GM21737 (cell line): Measurements from ENCODE around the gene CR1.
"Not testable (repeated sequence)": the region's sequence is repeated elsewhere in the genome, so short reads cannot be mapped to it uniquely, and the experiment has no call there.

ENCODE experiments used
- ATAC-seq: cut with Tn5 transposase; IDR thresholded peaks from one replicate; pipeline ENCODE4 v1.9.1; 2021; ENCODE audit warnings: mild to moderate bottlenecking, moderate library complexity; ENCODE audit not compliant: unreplicated experiment

The CR1 gene

DNA sequence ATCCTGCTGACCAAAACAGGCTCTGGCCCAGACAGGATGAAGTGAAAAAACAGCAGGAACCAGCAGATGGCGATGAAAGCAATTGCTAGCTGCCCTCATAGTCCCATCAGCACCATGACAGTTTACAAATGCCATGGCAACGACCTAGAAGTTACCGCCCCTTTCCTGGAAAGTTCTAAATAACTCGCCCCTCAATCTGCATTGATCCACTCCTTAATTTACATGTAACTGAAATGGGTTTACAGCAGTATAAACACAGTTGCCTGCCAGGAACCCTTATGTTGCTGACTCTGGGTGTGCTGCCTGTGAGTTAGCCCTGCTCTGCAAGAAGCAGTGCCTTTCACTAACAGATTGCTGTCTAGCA lies 83.5 kb downstream of the CR1 start:
- ATAC-seq = peak; percentile 92

DNA sequence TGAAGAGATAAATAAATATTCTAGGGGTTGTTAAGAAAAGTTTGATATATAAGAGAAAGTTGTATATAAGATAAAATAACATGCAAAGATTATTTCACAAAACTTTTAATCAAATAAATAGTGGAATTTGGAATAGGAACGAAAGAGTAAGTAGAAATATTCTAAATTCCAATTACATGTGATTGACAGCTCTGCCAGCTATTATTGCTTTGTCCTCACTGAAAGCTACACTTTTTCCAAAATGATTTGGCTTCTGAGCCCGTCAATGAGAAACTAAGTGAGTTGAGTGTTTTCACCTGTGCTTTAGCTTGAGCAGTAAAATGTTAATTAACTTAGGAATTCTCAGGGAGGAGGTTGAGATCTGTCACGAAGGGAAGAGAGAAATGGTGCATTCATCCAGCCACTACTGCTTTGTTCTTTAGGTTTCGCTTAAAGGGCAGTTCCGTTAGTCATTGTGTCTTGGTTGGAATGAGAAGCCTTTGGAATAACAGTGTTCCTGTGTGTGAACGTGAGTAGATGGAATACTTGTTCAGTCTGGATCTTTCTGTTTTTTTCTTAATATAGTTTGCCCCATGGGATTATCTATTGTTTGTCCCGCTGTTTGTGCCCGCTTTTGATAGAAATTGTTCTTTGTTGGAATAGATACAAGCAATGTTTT lies 85.7 kb downstream of the CR1 start:
- no peak for ATAC-seq

DNA sequence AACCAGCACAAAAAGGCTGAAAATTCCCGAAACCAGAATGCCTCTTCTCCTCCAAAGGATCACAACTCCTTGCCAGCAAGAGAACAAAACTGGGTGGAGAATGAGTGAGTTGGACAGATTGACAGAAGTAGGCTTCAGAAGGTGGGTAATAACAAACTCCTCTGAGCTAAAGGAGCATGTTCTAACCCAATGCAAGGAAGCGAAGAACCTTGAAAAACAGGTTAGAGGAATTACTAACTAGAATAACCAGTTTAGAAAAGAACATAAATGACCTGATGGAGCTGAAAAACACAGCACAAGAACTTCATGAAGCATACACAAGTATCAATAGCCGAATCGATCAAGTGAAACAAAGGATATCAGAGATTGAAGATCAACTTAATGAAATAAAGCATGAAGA lies 93.5 kb downstream of the CR1 start:
- not testable (repeated sequence) for ATAC-seq

DNA sequence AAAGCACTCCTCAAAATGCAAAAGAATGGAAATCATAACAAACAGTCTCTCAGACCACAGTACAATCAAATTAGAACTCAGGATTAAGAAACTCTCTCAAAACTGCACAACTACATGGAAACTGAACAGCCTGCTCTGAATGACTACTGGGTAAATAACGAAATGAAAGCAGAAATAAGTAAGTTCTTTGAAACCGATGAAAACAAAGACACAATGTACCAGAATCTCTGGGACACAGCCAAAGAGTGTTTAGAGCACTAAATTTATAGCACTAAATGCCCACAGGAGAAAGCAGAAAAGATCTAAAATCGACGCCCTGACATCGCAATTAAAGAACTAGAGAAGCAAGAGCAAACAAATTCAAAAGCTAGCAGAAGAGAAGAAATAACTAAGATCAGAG lies 95.2 kb downstream of the CR1 start:
- not testable (repeated sequence) for ATAC-seq

DNA sequence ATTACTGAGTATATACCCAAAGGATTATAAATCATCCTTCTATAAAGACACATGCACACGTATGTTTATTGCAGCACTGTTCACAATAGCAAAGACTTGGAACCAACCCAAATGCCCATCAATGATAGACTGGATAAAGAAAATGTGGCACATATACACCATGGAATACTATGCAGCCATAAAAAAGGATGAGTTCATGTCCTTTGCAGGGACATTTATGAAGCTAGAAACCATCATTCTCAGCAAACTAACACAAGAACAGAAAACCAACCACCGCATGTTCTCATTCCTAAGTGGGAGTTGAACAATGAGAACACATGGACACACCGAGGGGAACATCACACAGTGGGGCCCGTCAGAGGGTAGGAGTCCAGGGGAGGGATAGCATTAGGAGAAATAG lies 98.1 kb downstream of the CR1 start:
- ATAC-seq = not testable (repeated sequence)

DNA sequence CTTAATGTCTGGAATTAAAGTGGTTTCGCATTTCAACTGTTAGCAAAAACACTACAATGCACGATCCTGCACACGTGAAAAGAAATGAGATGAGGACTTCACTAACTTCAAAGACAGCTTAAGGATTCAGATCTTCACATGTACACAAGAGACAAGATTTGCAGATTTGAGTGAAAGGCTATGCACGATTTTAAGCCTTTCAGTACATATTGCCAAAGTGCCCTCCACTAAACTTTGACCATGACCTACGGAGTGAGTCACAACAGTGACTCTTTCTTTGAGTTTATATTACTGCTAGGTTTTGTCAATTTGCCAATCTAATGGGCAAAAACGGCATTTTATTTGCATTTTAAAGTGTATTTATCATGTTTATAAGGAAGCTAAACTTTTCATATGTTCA lies 107.8 kb downstream of the CR1 start:
- no peak for ATAC-seq

DNA sequence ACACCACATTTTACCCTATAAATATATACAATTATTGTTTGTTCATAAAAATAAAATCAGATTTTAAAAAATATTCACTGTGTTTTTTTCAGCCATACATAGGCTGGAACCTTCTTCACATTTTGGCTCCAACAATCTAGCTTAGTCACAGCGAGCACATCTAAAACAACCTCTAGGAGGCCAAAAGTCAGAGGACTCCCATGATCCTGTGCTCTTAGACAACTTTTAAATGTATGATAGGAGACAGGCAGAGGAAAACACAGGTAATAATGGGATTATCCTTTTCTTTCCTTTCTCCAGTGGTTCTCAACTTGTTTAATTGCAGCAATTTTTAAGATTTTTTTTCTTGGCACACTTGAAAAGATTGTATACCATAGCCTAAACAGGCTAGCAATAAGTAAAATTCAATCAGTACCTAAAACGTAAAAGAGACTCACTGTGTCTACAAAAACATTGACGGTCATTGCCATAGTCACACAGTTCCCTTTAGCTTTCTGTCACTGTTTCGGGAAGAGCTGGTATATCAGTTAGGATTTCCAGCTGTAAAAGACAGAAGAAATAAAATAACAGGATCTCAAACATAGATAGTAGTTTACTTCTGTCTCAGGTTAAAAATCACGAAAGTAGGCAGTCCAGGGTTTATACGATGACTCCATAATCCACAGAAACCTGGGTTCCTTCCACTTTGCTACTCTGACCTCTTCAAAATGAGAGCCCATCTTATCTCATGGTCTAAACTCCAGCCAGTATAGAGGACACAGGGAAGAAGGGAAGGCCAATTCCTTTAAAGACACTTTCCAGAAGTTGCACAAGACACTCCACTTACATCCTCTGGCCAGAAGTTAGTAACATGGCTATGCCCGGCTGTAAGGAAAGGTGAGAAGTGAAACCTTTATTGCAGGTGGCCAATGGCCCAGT lies 109.7 kb downstream of the CR1 start:
- ATAC-seq = no peak

DNA sequence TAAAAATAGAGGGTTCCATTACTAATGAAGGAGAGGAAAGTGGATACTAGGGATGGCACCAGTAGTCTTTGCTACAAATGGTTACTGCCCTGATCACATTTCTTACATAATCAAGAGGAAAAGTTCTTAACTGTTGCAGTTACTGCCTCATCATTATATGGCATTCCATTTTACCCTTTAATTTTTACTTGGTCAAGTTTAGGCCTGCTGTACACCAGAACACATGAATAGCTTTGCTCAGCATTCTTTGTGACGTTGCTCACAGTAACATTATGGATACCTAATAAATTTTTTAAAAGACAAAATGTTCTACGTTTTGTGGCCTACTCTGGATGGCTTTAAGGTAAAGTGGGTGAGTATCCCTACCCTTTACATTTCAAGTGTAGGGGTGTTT lies 110.4 kb downstream of the CR1 start:
- no peak for ATAC-seq

DNA sequence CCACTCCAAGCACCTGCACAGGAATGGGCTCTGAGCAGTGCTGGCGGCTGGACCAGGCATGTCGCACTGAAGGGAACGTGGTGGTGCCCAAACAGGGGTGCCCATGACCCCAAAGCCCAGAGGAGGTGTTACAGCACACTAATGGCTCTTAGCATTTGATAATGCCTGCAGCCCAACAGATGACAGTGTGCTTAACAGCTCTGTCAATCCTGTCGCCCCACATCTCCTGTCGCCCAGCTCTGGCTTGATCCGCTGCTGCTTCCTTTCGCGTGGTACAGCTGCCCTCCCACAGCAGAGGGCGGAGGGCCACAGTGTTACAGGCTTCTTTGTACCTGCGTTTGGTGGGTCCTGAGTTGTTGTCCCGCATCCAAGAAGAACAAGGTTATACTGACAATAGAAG lies 116.8 kb downstream of the CR1 start:
- no peak for ATAC-seq

DNA sequence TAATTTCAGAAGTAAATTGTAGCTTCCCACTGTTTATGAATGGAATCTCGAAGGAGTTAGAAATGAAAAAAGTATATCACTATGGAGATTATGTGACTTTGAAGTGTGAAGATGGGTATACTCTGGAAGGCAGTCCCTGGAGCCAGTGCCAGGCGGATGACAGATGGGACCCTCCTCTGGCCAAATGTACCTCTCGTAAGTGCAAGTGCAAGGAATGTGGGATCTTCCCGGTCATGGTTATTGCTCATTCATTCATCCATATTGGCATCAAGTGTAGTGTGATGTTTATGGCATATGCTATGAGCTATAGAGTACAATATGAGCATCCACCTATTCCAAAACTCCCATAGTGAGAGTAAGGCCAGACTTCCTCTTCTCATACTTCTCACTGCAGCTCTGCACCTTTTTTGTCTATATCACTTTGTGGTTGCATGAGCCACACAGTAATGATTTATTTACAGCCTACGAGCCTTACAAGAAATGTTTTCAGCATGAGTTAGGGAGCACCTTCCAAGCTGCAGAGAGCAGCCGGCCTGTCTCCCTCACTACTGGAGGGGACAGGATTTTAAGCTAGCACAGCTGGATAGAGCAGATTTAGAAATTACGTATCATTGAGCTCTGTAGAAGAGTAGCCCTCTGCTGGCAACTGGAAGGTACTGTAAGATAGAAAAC lies 124.0 kb downstream of the CR1 start:
- ATAC-seq = peak; percentile 89

DNA sequence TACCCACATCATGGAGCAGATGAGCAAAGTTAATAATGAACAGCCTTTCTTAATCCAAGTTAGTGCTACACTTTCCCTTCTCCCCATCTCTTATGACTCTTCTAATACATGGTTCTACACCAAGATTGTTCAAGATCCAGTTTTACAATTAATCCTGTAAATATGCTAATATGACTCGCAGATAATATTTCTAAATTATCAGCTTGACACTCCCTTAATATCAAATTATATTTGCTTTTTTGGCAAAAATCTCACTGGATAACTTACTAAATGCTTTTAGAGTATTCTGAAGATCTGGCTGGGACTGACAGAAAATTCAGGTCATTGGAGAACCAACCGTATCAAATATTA lies 124.6 kb downstream of the CR1 start:
- ATAC-seq = no peak

DNA sequence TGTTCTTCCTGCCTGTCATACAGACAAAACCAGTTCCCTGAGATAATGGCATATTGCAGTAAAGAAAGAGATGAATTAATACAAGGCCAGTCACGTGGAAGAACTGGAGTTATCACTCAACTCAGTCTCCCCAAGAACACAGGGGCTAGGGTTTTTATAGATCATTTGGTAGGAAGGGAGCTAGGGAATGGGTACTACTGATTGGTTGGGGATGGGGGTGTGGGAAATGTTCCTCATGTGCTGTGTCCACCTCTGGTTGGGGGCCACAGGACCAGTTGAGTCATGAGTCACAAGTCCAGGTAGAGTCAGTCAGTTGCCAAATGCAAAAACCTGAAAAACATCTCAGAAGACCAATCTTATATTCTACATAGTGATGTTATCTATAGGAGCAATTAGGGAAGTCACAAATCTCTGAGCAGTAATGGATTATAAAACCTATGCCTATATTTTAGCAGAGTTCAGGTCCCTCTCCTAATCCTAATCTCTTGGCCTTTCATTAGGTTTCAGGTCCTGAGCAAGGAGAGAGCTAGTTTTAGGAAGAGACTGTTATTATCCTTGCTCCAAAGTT lies 129.6 kb downstream of the CR1 start:
- ATAC-seq = not testable (repeated sequence)

DNA sequence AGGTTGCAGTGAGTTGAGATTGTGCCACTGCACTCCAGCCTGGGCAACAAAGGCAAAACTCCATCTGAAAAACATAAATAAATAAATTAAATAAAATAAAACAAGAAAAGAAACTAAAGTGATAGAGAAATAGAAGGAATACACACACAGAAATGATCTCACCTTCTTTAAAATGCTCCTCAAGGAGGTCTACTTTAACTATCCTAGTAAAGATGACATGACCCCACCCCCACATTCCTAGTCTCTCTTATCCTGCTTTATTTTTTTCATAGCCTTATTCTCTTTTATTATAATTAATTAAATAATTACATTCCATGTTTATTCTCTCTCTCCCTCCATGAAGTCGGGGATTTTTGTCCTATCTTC lies 131.0 kb downstream of the CR1 start:
- no peak for ATAC-seq

DNA sequence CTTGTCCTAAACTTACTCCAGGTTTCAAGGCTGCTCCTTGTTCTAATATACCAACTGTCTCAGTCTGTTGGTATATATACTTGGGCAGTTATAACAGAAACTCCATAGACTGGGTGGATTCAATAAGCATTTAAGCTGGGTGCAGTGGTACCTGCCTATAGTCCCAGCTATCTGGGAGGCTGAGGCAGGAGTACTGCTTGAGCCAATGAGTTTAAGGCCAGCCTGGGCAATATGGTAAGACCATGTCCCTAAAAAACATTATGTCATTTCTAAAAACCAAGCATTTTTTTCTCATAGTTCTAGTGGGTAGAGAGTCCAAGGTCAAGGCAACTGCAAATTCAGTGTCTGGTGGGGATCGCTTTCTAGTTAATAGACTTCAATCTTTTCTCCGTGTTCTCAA lies 131.5 kb downstream of the CR1 start:
- no peak for ATAC-seq

DNA sequence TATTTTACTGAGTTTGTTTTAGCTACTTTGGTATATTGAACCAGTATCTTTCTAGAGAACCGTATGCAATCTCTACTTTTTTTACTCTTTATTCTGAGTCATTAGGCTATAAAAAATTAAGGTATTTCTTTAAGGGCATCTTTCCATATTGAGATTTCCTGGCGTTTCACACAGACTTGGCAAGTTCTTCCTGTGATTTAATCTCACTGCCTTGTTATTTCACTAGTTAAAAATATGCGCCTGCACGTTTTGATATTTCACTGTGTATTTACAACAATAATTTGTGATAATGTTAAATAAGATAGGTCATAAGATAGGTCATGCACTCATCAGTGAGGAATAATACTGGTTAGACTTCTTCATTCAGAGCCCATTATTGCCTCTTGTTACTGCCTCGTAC lies 132.8 kb downstream of the CR1 start:
- ATAC-seq = no peak

DNA sequence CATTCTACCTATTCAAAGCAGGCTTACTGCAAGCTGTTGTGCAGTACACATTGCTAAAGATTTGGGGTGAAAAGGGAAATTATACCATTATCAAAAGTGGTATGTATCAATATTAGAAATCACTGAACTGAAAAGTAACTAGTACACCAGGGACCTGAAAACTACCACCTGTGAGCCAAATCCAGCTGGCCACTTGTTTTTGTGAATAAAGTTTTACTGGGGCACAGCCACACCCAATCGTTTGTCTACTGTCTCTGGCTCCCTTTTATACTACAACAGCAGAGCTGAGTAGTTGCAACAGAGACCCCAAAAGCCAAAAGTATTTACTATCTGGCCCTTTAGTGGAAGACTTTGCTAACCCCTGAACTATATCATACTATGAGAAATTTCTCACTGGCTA lies 135.2 kb downstream of the CR1 start:
- no peak for ATAC-seq

DNA sequence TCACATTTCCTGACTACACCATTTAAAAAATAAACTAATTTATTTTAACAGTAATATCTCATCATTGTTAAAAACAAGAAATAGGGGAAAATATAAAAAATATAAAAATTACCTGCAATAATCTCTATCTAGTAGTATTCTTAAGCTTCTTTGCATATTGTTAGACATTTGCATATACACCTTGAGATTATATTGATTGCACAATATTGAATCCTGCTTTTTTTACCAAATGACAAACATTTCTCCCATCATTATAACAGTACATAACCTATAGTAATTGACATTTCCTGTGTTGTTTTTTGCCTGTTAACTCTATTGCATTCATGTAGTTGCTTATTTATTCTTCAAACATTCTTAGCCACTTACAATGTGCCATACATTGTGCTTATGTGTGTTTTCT lies 137.3 kb downstream of the CR1 start:
- ATAC-seq = no peak

DNA sequence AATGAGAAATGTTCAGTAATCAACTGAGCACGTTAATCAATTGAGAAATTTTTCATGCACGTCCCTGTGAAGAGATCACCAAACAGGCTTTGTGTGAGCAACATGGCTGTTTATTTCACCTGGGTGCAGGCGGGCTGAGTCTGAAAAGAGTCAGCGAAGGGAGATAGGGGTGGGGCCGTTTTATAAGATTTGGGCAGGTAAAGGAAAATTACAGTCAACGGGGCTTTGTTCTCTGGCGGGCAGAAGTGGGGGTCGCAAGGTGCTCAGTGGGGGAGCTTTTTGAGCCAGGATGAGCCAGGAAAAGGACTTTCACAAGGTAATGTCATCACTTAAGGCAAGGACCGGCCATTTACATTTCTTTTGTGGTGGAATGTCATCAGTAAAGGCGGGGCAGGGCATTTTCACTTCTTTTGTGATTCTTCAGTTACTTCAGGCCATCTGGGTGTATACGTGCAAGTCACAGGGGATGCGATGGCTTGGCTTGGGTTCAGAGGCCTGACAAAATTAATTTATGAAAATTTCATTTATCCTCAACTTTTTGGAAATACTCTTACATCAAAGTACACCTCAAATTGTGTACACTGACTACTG lies 137.8 kb downstream of the CR1 start:
- ATAC-seq = not testable (repeated sequence)

DNA sequence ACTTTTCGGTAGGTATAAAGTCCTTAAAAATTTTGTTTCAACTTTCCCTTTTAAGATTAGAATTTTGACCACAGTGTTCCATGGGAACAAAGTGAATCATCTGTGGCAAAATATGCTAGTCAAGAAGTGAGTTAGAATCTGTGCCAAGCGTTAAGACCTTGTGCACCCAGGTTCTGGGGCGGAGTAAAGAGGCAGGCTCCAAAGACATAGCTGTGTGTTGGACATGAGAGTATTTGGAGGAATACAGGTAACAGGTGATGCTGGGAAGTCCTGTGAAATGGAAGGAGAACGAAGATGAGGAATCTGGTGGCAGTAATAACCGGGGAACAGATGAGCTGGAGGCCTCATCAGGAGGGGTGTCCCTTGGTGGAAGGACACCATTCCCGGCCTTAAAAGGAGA lies 138.3 kb downstream of the CR1 start:
- ATAC-seq = not testable (repeated sequence)

DNA sequence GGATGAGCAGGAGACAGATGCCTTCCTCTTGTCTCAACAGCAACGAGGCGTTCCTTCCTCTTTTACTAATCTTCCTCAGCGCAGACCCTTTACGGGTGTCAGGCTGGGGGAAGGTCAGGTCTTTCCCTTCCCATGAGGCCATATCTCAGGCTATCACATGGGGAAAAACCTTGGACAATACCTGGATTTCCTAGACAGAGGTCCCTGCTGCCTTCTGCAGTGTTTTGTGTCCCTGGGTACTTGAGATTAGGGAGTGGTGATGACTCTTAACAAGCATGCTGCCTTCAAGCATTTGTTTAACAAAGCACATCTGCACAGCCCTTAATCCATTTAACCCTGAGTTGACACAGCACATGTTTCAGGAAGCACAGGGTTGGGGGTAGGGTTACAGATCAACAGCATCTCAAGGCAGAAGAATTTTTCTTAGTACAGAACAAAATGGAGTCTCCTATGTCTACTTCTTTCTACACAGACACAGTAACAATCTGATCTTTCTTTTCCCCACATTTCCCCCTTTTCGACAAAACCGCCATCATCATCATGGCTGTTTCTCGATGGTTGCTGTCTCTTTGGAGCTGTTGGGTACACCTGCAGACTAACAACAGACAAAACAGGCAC lies 139.7 kb downstream of the CR1 start:
- not testable (repeated sequence) for ATAC-seq
